ENCODE data around the gene DNM2.

GRCh38 chr19:10685210-10685609, 32.7 kb upstream of the DNM2 start:
- TF ChIP-seq CTCF (IDR thresholded peaks at IDR 0.05) (no peak), POLR2A (IDR thresholded peaks at IDR 0.05) (no peak)

All from testis (tissue), 2 donors.